AML-193 (cell line): ENCODE data around the gene OSTN.
"Not testable (repeated sequence)": the region's sequence is repeated elsewhere in the genome, so short reads cannot be mapped to it uniquely, and the experiment has no call there.

Source experiments
- DNase-seq, 2 experiments: peaks; one replicate each; lab custom pipeline; 2025; lab: John Stamatoyannopoulos, UW

The OSTN gene

GRCh38 chr3:191263850-191264249 is 64.8 kb downstream of the OSTN start:
- no peak for DNase-seq

GRCh38 chr3:191268737-191269136 is 69.7 kb downstream of the OSTN start:
- DNase-seq = no peak

DNA sequence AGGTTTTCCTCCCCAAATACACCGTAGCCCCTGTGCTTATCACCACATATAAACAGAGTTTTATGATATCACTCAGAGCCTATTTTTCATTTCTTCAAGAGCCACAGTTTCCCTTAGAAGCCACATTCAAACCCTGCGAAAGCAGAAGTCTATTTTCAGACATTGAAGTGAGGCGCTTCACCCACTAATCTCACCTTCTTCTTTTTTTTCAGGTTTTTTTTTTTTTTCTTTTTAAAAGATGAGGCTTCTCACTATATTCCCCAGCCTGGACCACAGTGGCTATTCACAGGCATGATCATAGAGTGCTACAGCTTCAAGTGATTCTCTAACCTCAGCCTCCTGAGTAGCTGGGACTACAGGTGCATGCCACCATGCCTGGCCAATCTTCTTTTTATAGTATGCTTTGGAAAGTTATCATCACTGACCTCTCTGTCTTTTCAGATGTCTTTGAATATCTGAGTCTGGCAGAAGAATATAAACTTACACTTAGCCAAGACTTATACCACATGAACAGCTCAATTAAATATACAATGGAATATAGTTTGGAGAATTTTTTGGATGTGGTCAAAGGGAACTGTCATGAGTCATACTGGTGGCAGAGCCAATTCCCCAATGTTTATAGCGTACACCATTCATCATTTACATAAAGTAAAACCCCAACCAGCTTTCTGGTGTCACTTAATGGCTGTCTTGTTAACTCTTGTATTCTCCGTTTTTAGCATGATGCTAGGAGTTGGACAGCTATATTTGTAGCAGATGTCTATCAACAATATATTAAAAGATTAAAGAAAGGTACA is 70.4 kb downstream of the OSTN start:
- DNase-seq = no peak

- DNase-seq = not testable (repeated sequence)
Measured at GRCh38 chr3:191275244-191275643, 76.2 kb downstream of the OSTN start.

- DNase-seq = no peak
Measured at GRCh38 chr3:191275751-191276150, 76.7 kb downstream of the OSTN start.

DNA sequence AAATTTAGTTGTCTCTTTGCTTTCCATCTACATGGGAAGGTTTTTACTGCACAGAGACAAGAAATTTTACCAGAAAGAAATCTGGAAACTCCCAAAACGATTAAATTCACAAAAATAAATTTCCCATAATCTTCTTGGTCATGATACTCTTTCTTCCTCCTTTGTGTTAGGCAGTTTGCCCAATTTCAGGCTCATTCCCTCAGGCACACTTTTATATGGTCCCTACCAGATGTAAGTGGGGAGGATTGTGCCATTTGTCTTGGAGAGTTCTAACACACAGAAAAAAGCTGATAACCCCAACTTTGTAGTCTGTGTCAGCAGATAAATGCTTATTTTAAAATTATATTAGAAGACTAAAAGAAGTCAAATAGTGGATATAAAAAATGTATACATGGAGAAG is 81.1 kb downstream of the OSTN start:
- DNase-seq = no peak

- DNase-seq = no peak
Measured at GRCh38 chr3:191280882-191281281, 81.8 kb downstream of the OSTN start.

DNA sequence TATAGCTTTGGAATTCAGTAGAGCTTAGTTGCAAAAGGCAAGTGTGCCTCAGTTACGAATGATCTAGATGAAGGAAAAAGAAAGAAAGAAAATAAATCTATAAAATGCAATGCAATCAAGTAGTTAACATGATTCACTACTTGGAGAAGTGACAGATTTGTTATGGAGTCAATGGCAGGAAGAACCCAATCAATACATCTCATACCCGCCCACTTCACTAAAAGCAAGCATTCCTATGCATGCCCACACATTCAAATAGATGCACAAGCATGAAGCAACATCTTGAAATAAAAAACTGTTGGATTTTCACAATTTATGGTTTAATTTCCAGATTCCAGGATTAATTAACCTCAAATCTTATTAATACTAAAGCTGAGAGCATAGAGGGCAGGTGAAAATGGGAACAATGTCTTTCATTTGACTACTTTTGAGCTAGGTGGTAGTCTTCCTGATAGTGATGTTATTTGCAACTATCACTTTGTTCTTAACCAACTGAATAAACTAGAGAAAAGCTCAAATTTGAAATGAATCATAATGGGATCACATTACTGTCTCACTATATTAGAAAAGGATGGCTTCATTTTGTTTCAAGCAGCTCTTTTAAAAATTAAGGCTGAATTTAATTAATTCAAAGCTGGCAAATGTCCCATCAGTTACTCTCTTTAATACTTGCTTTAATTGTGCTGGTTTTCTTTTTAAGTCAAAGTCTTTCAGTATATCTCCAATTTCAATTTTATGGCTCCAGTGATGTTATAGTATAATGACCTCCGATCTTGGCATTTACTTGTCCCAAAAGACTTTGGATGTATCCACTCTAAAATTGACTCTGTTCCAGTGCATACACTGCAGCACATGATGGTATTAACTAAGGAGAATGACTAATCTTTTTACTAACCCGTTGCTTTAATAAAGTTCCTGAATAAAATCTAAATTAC is 83.5 kb downstream of the OSTN start:
- no peak for DNase-seq

GRCh38 chr3:191283400-191283799 is 84.4 kb downstream of the OSTN start:
- no peak for DNase-seq

- no peak for DNase-seq
Measured at GRCh38 chr3:191290311-191291025, 91.4 kb downstream of the OSTN start.

DNA sequence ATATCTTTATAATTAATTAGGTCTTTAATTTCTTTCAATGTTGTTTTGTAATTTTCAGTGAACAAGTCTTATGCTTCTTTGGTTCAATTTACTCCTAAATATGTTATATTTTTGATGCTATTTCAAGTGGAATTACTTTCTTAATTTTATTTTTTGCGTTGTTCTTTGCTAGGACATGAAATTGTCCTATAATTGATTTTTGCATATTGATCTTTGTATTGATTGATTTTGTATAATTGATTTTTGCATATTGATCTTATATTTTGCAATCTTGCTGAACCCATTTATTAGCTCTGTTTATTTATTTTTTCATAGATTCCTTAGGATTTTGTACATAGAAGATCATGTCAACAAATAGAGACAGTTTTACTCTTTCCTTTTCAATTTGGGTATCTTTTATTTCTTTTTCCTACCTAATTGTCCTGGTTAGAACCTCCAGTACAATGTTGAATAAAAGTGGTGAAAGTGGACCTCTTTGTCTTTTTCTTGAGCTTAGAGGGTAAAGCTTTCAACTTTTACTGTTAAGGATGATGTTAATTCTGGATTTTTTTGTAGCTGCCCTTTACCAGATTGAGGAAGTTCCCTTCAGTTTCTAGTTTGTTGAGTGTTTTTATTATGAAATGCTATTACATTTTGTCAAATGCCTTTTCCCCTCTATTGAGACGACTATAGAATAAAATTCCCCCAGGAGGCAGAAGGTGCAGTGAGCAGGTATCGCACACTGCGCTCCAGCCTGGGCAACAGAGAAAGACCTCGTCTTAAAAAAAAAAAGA is 93.4 kb downstream of the OSTN start:
- no peak for DNase-seq

GRCh38 chr3:191294291-191294690 is 95.2 kb downstream of the OSTN start:
- no peak for DNase-seq

GRCh38 chr3:191296041-191296541 is 97.0 kb downstream of the OSTN start:
- no peak for DNase-seq

DNA sequence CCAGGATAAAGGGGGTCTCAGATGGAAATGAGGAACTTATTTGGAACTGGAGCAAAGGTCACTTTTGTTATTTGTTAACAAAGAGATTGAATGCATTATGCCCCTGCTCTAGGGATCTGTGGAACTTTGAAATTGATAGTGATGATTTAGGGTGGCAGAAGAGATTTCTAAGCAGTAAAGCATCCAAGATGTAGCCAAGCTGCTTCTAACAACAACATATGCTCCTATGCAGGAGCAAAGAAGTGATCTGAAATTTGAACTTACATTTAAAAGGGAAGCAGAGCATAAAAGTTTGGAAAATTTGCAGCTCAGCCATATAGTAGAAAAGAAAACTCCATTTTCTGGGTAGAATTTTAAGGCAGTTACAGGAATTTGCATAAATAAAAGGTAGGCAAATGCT is 99.8 kb downstream of the OSTN start:
- no peak for DNase-seq

- no peak for DNase-seq
Measured at GRCh38 chr3:191300422-191300821, 101.4 kb downstream of the OSTN start.

DNA sequence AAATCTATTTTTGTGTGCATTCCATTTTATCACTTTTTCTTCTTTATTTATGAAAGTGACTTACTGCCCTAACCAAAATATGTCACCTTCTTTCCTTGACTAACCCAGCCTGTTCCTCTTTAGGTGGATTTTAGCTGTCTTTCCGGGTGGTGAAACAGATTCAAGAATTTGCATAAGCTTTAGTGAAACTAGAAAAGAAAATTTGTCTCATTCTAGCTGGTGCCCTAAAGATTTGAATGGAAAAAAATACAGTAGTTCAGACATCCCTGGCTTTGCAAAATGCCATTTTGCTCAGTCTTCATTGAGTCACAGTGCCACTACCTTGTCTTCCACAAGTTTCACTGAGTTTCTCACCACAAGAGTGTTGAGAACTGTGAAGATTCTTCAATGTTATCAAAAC is 102.0 kb downstream of the OSTN start:
- DNase-seq = no peak

DNA sequence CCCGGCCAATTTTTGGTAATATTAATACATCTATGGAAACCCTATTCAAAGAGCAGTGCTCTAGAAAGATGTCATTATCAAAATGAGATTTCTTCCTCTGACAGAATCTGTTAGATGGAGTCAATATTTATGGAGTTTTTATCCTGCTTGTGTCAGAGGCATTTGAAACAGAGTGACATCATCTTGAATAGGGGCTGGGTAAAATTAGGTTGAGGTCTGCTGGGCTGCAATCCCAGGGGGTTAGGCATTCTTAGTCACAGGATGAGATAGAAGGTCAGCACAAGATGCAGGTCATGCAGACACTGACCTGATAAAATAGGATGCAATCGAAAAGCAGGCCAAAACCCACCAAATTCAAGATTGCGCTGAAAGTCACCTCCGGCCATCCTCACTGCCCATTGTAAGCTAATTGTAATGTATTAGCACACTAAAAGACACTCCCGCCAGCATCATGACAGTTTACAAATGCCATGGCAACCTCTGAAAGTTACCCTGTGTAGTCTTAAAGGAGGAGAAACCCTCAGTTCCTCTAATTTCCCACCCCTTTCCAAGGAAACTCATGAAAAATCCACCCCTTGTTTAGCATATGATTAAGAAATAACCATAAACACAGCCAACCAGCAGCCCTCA is 102.9 kb downstream of the OSTN start:
- DNase-seq = no peak

DNA sequence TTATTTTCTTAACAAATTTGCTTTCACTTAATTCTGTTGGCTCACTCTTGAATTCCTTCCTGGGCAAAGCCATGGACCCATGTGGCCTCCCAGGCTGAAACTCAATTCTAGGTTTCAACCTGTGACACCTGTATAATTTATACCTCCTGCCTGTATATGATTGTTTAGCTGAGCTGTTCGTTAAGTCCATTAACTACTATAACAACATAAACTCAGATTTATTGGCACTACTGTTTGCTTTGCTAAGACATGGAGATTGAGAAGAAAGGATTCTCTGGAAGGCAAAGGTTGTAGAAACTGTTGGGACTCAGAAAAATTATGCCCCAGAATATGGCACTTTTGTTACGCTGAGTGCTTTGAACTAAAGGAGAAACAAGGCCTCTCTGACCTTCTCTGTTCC is 103.4 kb downstream of the OSTN start:
- DNase-seq = no peak

DNA sequence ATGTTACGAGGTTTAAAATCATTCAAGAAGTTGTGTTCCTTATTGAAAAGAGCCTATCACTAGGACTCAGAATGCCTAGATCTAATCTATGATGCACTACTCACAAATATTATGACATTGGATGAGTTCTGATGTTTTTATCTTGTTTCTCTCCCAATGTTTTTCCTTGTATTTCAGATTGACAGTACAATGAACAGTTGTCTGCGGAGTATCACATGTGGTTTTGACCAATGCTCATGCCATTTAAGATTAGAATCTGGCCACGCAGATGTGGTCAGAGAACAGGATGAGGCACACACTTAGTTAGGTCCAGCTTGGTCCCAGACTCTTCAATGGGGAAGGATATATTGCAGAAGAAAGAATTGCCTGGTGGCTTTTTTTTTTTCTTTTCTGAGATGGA is 104.6 kb downstream of the OSTN start:
- DNase-seq = no peak

DNA sequence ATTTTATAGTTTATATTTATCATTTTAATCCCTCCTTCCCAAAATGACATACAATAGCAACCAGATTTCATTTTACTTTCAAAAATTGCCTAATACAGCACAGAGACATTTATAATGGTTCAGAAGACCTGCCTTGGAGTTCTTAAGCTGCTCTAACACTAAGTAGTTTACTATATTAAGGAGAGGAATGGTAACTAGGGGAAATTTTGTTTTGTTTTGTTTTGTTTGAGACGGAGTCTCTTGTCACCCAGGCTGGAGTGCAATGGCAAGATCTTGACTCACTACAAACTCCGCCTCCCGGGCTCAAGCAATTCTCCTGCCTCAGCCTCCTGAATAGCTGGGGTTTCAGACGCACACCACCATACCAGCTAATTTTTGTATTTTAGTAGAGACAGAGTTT is 107.4 kb downstream of the OSTN start:
- no peak for DNase-seq

- no peak for DNase-seq
Measured at GRCh38 chr3:191307341-191307740, 108.3 kb downstream of the OSTN start.
